IPS DF 6.9 (cell line): ENCODE results near the gene SPNS2.

Experiments used
- DNase-seq: peaks from one replicate; pipeline ENCODE4 v3.0.0-alpha.2; 2013; ENCODE audit warnings: low read depth, low spot score
- H3K27ac ChIP-seq: one replicate; pipeline ENCODE4 v1.5.1; 2013; ENCODE audit warnings: low read length, control low read depth
- H3K27me3 ChIP-seq: 2 replicates; pipeline ENCODE4 v1.6.1; 2013; ENCODE audit warnings: mild to moderate bottlenecking, low read length; ENCODE audit not compliant: control insufficient read depth, insufficient read depth
- H3K36me3 ChIP-seq: 2 replicates; pipeline ENCODE4 v1.6.1; 2013; ENCODE audit warnings: low read length; ENCODE audit not compliant: control insufficient read depth, insufficient read depth
- H3K4me1 ChIP-seq: 2 replicates; pipeline ENCODE4 v1.6.1; 2013; ENCODE audit warnings: low read length; ENCODE audit not compliant: control insufficient read depth, insufficient read depth
- H3K4me3 ChIP-seq: 2 replicates; pipeline ENCODE4 v1.5.1; 2013; ENCODE audit warnings: mild to moderate bottlenecking, low read length
- H3K9me3 ChIP-seq: 2 replicates; pipeline ENCODE4 v1.6.1; 2013; ENCODE audit warnings: low read length, inconsistent platforms; ENCODE audit not compliant: control insufficient read depth, insufficient read depth
- WGBS: extraction: QIAGEN DNeasy Blood & Tissue Kit; methylation state at CpG from one replicate; pipeline ENCODE4 v1.1.7; 2013; ENCODE audit warnings: mixed read lengths, missing lambda C conversion rate; ENCODE audit not compliant: insufficient read length, insufficient coverage; 5-methylcytosine and 5-hydroxymethylcytosine counted together

SPNS2 gene

DNA sequence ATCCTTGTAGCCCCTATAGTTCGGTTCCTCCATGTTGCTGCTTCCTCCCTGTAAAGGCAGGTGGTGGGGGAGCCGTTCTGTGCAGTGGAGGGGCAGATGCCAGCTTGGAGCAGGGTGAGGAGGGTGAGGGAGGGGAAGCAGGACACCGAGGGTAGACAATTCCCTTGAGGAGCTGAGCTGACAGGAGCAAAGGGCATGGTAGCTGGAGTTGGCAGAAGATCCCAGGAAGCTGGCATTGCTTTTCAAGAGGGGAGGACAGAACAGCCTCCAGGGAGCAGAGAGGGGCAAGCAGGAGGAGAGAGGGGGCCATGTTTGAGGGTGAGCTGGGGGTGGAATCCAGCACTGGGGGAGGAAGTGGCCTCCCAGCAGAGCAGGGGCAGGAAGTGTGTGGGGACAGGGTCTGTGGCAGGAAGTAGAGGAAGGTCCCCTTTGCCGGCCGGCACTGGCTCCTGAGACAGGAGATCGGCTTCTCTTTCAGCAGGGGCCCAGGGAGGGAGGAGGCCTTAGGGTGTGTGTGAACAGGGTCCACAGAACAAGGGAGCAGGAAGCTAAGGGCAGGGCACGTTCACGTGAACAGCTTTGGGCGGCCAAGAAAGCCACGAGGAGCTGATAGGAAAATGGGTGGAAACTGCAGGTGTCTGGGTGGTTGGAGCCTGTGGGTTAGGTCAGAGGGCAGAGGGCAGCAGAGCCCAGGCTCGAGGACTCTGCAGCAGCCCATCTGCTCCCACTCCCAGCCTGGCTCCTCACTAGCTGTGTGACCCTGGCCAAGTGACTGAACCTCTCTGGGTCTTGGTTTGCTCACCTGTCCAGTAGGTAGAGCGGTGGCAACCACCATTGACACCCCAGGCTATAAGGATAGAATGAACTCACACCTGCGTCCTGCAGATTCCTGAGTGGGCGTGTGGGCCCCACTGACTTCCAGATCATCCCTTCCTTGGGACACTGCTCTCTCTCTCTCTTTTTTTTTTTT is 17.5 kb upstream of the SPNS2 start:
- no peak overlapping the region for H3K27ac ChIP-seq
- no peak overlapping the region for H3K4me3 ChIP-seq
- no peaks in the 10 kb centered on the region for H3K9me3 ChIP-seq
- peaks cover 2% of the 10 kb centered on the region; the same call in 1 of the 2 replicates for H3K4me1 ChIP-seq
- H3K27me3 ChIP-seq: no peaks in the 10 kb centered on the region
- no peak for DNase-seq
- WGBS: no CpG with 5 or more reads among the region's 14 CpGs
- H3K36me3 ChIP-seq: no peaks in the 10 kb centered on the region; the same call in 1 of the 2 replicates

DNA sequence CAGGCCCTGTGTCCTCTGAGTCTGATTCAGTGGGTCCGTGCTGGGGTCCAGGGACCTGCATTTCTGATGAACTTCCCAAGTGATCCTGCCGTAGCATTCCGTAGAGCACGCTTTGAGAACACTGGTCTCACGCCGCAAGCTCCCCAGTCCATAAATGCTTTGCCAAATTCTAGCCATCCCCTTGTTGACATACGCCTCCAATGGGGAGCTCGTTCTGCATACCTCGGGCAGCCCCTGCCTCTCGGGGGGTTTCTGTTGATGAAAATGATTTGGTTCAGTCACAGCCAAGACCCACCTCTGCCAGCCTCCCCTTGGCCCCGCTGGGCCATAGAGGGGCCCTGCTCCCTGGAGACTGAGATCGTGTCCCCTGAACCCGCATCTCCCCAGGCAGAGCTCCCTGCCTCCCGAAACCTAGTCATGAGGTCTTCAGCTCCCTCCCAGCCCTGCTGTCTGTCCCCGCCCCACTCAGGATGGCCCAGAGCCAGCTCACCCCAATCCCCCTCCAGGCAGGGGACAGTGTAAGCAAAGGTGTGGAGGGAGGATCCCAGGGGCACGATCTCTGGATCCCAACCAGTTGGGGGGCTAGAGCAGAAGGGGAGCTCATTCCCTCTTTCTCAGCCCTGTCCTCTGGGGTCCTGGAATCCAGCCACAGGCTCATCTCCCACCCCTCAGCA is 16.2 kb upstream of the SPNS2 start:
- Histone ChIP-seq H3K4me1 (no peaks in the 10 kb centered on the region; the same call in 1 of the 2 replicates), H3K36me3 (no peaks in the 10 kb centered on the region; the same call in 1 of the 2 replicates), H3K27ac (no peak overlapping the region), H3K4me3 (no peak overlapping the region), H3K27me3 (no peaks in the 10 kb centered on the region), H3K9me3 (no peaks in the 10 kb centered on the region)
- DNase-seq: no peak
- no CpG with 5 or more reads among the region's 16 CpGs for WGBS

DNA sequence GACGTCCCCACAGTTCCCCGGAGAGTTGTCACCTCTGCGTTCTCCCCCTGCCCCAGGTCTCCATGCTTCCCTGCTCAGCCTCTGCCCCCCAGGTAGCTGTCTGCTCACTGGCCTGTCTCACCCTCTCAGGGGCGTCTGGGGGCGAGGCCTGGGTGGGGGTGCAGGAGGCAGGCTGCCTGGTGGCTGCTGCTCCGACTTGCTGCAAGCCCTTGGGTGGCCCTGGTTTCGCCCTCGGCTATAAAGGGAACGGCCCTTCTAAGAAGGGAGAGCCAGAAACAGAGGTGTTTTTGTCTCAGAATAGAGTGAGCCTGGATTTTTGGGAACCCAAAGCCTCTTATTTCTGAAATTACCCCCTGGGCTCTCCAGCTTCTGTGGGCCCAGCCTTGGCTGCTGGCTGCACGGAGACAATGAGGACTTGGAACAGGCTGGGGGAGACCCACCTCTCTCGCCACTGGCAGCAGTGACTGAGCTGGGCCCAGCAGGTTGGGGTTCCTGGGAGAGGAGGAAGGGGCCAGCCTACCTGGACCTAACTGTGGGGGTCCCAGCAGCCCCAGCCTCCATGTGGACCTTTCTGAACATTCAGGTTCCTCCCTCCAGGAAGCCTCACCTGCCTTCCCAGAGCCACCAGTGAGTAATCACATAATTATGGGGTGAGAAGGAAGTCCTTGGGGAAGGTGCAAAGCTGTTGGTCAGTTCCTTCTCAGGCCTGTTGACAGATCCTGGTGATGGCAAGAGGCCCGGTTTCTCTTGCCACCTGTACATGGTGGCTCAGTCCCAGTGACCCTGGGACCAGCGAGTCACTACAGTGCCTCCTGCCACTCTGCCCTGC is 15.5 kb upstream of the SPNS2 start:
- WGBS: no CpG with 5 or more reads among the region's 13 CpGs
- H3K4me1 ChIP-seq: no peaks in the 10 kb centered on the region; the same call in 1 of the 2 replicates
- H3K36me3 ChIP-seq: no peaks in the 10 kb centered on the region; the same call in 1 of the 2 replicates
- no peaks in the 10 kb centered on the region for H3K27me3 ChIP-seq
- H3K27ac ChIP-seq: no peak overlapping the region
- H3K9me3 ChIP-seq: no peaks in the 10 kb centered on the region
- H3K4me3 ChIP-seq: no peak overlapping the region
- DNase-seq: no peak

DNA sequence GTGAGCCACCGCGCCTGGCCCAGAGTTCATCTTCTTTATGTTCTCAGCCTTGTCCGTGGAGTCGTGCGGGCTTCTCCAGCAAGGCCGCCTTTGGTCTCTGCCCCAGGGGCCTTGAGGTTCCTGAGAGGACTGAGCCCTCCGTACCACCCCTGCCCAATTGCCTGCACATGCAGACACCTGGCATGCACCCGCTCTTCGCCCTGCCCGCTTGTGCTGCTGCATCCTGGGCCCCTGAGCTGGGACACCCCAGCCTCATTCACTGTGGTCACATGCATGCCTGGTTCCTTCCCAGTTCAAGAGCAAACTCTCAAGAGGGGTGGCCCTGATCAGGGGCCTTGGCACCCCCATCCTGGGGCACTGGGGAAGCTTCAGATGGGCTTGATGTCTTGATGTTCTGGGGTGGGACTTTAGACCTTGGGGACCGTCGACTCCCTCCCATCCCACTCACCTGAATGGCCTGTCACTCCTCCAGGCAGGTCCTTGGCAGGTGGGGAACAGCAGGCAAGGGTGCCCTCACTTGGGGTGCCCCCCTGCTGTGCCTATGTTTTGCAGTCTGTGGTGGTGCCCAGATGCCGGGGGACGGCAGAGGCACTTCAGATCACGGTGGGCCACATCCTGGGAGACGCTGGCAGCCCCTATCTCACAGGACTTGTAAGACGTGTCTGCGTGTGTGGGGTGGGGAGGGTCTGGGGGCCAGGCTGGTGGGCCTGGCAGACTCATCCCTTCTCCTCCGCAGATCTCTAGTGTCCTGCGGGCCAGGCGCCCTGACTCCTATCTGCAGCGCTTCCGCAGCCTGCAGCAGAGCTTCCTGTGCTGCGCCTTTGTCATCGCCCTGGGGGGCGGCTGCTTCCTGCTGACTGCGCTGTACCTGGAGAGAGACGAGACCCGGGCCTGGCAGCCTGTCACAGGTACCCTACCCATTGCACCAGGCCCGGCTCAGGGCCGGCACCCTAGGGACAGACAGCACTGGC is 12.7 kb upstream of the SPNS2 start:
- Histone ChIP-seq H3K27ac (no peak overlapping the region), H3K9me3 (no peaks in the 10 kb centered on the region), H3K4me3 (no peak overlapping the region), H3K27me3 (no peaks in the 10 kb centered on the region), H3K4me1 (no peaks in the 10 kb centered on the region; the same call in 1 of the 2 replicates), H3K36me3 (no peaks in the 10 kb centered on the region; the same call in 1 of the 2 replicates)
- WGBS: no CpG with 5 or more reads among the region's 31 CpGs
- no peak for DNase-seq

DNA sequence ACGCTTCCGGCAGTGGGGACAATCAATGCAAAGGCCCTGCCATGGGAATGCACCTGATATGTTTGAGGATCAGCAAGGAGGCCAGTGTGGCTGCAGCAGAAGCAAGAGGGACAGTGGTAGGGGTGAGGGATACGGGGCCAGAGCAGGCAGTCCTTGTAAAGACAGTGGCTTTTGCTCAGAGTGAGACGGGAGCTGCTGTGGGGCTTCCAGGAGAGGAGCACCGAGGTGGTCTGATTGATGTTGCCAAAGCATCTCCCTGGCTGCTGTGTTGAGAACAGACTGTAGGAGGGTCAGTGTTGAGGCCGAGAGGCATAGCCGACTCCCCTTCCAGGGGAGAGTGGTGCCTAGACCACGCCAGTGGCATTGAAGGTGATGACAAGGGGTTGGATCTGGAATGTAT is 11.4 kb upstream of the SPNS2 start:
- Histone ChIP-seq H3K36me3 (no peaks in the 10 kb centered on the region; the same call in 1 of the 2 replicates), H3K4me1 (no peaks in the 10 kb centered on the region; the same call in 1 of the 2 replicates), H3K9me3 (no peaks in the 10 kb centered on the region), H3K27me3 (no peaks in the 10 kb centered on the region), H3K4me3 (no peak overlapping the region), H3K27ac (no peak overlapping the region)
- DNase-seq: no peak
- no CpG with 5 or more reads among the region's 8 CpGs for WGBS

DNA sequence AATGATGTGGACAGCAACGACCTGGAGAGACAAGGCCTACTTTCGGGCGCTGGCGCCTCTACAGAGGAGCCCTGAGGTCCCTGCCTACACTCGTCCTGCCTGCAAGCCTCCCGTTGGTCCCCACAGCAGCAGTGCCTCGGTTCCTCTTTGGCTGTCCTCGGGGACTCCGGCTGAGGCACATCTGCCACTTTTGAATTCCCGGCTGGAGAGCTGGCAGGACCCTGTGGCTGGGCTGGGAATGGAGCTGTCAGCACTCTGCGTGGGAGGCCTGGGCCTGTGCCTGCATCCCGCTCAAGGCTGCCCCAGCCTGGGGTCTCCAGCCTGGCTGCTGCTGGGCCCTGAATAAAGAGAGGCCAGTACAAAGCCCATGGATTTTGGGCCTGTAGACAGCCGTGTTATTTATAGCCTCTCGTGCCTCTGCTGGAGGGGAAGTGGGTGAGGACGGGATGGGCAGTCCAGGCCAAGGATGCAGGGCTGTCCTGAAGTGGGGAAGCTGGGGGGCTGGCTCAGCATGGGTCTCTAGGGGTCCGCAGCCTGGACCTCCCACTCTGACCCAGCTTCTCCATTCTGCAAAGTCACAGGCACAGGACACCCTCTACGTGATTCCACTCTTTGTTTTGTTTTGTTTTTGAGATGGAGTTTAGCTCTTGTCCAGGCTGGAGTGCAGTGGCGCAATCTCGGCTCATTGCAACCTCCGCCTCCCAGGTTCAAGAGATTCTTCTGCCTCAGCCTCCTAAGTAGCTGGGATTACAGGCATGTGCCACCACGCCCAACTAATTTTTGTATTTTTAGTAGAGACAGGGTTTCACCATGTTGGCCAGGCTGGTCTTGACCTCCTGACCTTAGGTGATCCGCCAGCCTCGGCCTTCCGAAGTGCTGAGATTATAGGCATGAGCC is 10.6 kb upstream of the SPNS2 start:
- H3K4me1 ChIP-seq: no peaks in the 10 kb centered on the region; the same call in 1 of the 2 replicates
- no peaks in the 10 kb centered on the region for H3K27me3 ChIP-seq
- no peak overlapping the region for H3K27ac ChIP-seq
- H3K4me3 ChIP-seq: no peak overlapping the region
- DNase-seq: no peak
- H3K9me3 ChIP-seq: no peaks in the 10 kb centered on the region
- no peaks in the 10 kb centered on the region; the same call in 1 of the 2 replicates for H3K36me3 ChIP-seq
- no CpG with 5 or more reads among the region's 24 CpGs for WGBS

DNA sequence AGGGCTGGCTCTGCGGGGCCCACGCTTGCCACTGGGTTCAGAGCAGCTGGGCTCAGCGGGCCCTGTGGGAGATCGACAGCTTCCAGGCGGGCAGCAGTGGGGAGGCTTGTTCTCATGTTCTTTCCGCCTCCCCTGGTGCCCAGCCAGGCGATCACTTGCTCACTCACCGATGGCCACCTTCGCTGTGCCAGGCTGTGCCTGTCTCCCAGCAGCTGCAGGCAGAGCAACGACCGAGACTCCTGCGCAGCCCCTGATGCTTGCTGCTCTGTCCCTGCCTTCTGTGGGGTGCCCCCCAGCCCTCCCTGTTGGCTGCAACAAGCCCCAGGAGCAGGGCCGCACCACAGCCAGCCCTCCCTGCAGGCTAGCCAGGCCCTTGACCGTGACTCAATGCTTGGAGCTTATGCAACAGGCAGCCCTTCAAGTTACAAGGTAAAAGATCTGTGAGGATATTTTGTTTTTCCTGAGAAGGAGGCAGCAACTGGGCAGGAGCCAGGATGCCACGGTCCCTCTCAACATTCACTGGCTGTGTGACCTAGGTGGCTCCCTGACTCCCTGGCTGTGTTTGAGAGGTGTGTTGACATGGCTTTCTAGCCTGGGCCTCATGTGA is 9.6 kb upstream of the SPNS2 start:
- no CpG with 5 or more reads among the region's 15 CpGs for WGBS
- Histone ChIP-seq H3K4me1 (no peaks in the 10 kb centered on the region; the same call in 1 of the 2 replicates), H3K4me3 (no peak overlapping the region), H3K27ac (no peak overlapping the region), H3K9me3 (no peaks in the 10 kb centered on the region), H3K27me3 (no peaks in the 10 kb centered on the region), H3K36me3 (no peaks in the 10 kb centered on the region; the same call in 1 of the 2 replicates)
- DNase-seq: no peak

DNA sequence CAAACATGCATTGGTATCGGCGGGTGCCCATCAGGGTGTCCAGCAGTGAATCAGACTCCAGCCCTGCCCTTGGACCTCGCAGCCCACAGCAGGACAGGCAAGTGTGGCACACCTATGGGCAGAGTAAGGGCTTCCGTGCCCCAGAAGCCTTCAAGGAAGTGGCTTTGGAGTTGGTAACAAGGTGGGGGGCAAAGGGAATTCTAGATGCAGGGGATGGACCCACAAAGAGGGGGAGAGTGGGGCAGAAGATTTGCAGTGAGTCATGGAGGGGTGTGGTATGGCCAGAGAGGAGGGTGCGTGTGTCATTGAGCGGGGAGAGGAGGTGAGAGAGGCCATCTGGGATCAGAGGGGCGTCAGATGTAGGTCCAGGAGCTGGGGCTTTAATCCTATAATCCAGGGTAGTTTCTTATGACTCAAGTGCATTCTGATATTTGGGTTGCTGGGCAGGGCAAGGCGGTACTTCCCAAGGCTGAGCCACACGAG is 8.5 kb upstream of the SPNS2 start:
- no CpG with 5 or more reads among the region's 9 CpGs for WGBS
- Histone ChIP-seq H3K27me3 (no peaks in the 10 kb centered on the region), H3K4me3 (no peak overlapping the region), H3K27ac (no peak overlapping the region), H3K36me3 (no peaks in the 10 kb centered on the region; the same call in 1 of the 2 replicates), H3K9me3 (no peaks in the 10 kb centered on the region), H3K4me1 (no peaks in the 10 kb centered on the region; the same call in 1 of the 2 replicates)
- DNase-seq: no peak
